Endothelial cell of umbilical vein (primary cell): Measurements from ENCODE around the gene CCM2. TPM values are rescaled to one million over a fixed set of nuclear protein-coding genes. Genes with fewer than 3 reads are reported as not detected.

Source experiments
- BruUV-seq: library from RNA; stranded (reverse); fragments of 400-500 nt; replicated peaks from 2 replicates; lab custom pipeline; 2021; lab: Mats Ljungman, UMichigan
- CTCF ChIA-PET: fragments of 300-600, 350-600 bp; sonication (Branson Sonifier 250); formaldehyde crosslinking; loops from one replicate; lab custom pipeline; 2021; ENCODE audit warnings: antibody characterized with exemption, inconsistent platforms; lab: Charles Lee
- POLR2A ChIA-PET: fragments of 300-600, 350-600 bp; sonication (Branson Sonifier 250); formaldehyde crosslinking; loops from one replicate; lab custom pipeline; 2021; ENCODE audit warnings: antibody characterized with exemption, inconsistent platforms; lab: Charles Lee
- DNase-seq: peaks from one replicate; pipeline ENCODE4 v3.0.0-alpha.2; 2011; ENCODE audit warnings: low read depth, low spot score
- FAIRE-seq: peaks from 2 replicates; lab custom pipeline; 2011; peaks lifted over from hg19 to GRCh38; lab: Jason Lieb, UNC
- H2AFZ ChIP-seq: 2 replicates; pipeline ENCODE4 v1.6.0; 2012; ENCODE audit warnings: low read depth, low read length, control low read depth, inconsistent platforms
- H3K27ac ChIP-seq: 2 replicates; pipeline ENCODE4 v1.5.1; 2011; ENCODE audit warnings: low read depth, mild to moderate bottlenecking, control low read depth, low read length, moderate library complexity; ENCODE audit not compliant: insufficient read depth
- H3K27me3 ChIP-seq, 2 experiments: 2 replicates each; pipeline versions ENCODE4 v1.6.0 to v1.6.1; 2011; ENCODE audit warnings: low read length in 2 of 2, mixed read lengths in 1 of 2; ENCODE audit not compliant: control insufficient read depth in 2 of 2, insufficient read depth in 2 of 2
- H3K36me3 ChIP-seq, 2 experiments: 2 replicates in 1 of 2; 3 replicates in 1 of 2; pipeline ENCODE4 v1.5.1; 2011; ENCODE audit warnings: low read length in 2 of 2, mild to moderate bottlenecking in 1 of 2, moderate library complexity in 1 of 2; ENCODE audit not compliant: control insufficient read depth in 2 of 2, insufficient read depth in 2 of 2; ENCODE audit errors: extremely low read depth in 1 of 2
- H3K4me1 ChIP-seq: 3 replicates; pipeline ENCODE4 v1.5.1; 2011; ENCODE audit warnings: mild to moderate bottlenecking, low read length; ENCODE audit not compliant: control insufficient read depth, insufficient read depth; ENCODE audit errors: extremely low read depth
- H3K4me2 ChIP-seq: 2 replicates; pipeline ENCODE4 v1.6.1; 2011; ENCODE audit warnings: low read length, control low read depth, mixed read lengths; ENCODE audit not compliant: insufficient read depth
- H3K4me3 ChIP-seq, 3 experiments: fragments of 200-600 bp in 1 of 3; sonication (generic), shearing (Covaris generic) in 1 of 3; replicated peaks in 1 of 3; 2 replicates each; pipeline ENCODE4 v1.5.1; 2011 to 2016; ENCODE audit warnings: control low read depth in 3 of 3, low read length in 3 of 3, mild to moderate bottlenecking in 2 of 3, inconsistent platforms in 1 of 3, low read depth in 1 of 3, moderate library complexity in 1 of 3; ENCODE audit not compliant: insufficient read depth in 1 of 3
- H3K79me2 ChIP-seq: 2 replicates; pipeline ENCODE4 v1.6.0; 2012; ENCODE audit warnings: low read length, inconsistent platforms; ENCODE audit not compliant: control insufficient read depth, insufficient read depth
- H3K9ac ChIP-seq: replicated peaks from 2 replicates; pipeline ENCODE3; 2011; ENCODE audit warnings: low read length, control low read depth; ENCODE audit not compliant: insufficient read depth; ENCODE audit errors: extremely low read depth
- H3K9me1 ChIP-seq: replicated peaks from 3 replicates; pipeline ENCODE4 v1.6.0; 2011; ENCODE audit warnings: mild to moderate bottlenecking, low read length; ENCODE audit not compliant: control insufficient read depth, insufficient read depth; ENCODE audit errors: extremely low read depth
- H3K9me3 ChIP-seq: replicated peaks from 2 replicates; pipeline ENCODE4 v1.5.1; 2012; ENCODE audit warnings: low read length, inconsistent platforms; ENCODE audit not compliant: control insufficient read depth, insufficient read depth
- H4K20me1 ChIP-seq: replicated peaks from 2 replicates; pipeline ENCODE3; 2011; ENCODE audit warnings: mild to moderate bottlenecking, low read length; ENCODE audit not compliant: control insufficient read depth, insufficient read depth; ENCODE audit errors: extremely low read depth
- CTCF ChIP-seq, 2 donors: IDR thresholded peaks; 1 replicate in 1 of 2; 2 replicates in 1 of 2; pipeline ENCODE4 v1.5.1; 2011; ENCODE audit warnings: low read length in 2 of 2, mild to moderate bottlenecking in 2 of 2, moderate library complexity in 2 of 2, control low read depth in 1 of 2, inconsistent platforms in 1 of 2, low read depth in 1 of 2; ENCODE audit not compliant: insufficient read depth in 1 of 2; ENCODE audit errors: extremely low read depth in 1 of 2
- EZH2 ChIP-seq: IDR thresholded peaks from 2 replicates; pipeline ENCODE4 v1.6.1; 2012; ENCODE audit warnings: borderline replicate concordance, low read depth, mild to moderate bottlenecking, moderate library complexity, low read length, inconsistent platforms; ENCODE audit not compliant: severe bottlenecking
- FOS ChIP-seq: IDR thresholded peaks from 2 replicates; pipeline ENCODE4 v1.6.1; 2011; ENCODE audit warnings: mild to moderate bottlenecking, low read length, moderate library complexity, borderline replicate concordance; ENCODE audit not compliant: insufficient read depth
- GATA2 ChIP-seq: IDR thresholded peaks from 2 replicates; pipeline ENCODE4 v1.7.0; 2011; ENCODE audit warnings: low read depth, mild to moderate bottlenecking, moderate library complexity, mixed read lengths, low read length; ENCODE audit not compliant: insufficient read length, insufficient read depth
- JUN ChIP-seq: IDR thresholded peaks from 2 replicates; pipeline ENCODE4 v1.6.1; 2011; ENCODE audit warnings: borderline replicate concordance, low read depth; ENCODE audit not compliant: insufficient read length, insufficient read depth
- MAX ChIP-seq: IDR thresholded peaks from 2 replicates; pipeline ENCODE4 v1.6.1; 2011; ENCODE audit not compliant: insufficient read depth, insufficient read length
- MYC ChIP-seq: IDR thresholded peaks from one replicate; pipeline ENCODE4 v1.6.1; 2011; ENCODE audit warnings: mild to moderate bottlenecking, low read depth, low read length
- POLR2A ChIP-seq: IDR thresholded peaks from 2 replicates; pipeline ENCODE4 v1.6.1; 2012; ENCODE audit warnings: low read depth, mild to moderate bottlenecking, control low read depth, low read length
- POLR2AphosphoS5 ChIP-seq: IDR thresholded peaks from 2 replicates; pipeline ENCODE4 v1.6.1; 2012; ENCODE audit warnings: low read depth, mild to moderate bottlenecking, control low read depth, low read length, moderate library complexity; ENCODE audit not compliant: insufficient read depth
- dilution Hi-C: fragments of 300-500 bp; cut with MboI; formaldehyde crosslinking; loops from one replicate; pipeline ENCODE4 v1.15.0; 2019; ENCODE audit warnings: low sequenced_read_pairs; ENCODE audit not compliant: extremely low pct_ligation_motif_present
- intact Hi-C: fragments of 100-400 bp; cut with micrococcal nuclease; formaldehyde crosslinking; loops from one replicate; pipeline ENCODE4 v1.10.0; 2022
- polyA plus RNA-seq, 4 experiments: library from polyadenylated mRNA; depleted of rRNA in 3 of 4; stranded (reverse) in 3 of 4; unstranded in 1 of 4; fragments of >200 nt; gene quantifications; 2 replicates each; pipeline versions ENCODE4 v1.2.1 to v1.2.3, GENCODE V29; 2011 to 2012; ENCODE audit warnings: missing spikeins in 1 of 4
- total RNA-seq: library from RNA; stranded (reverse); gene quantifications from 2 replicates; pipeline ENCODE4 v1.2.3, GENCODE V29; 2021

CCM2 gene
- total and polyA plus RNA-seq, 2 donors (not counting 3 experiments of a cell fraction or from before 2014, with no cell fraction given): 66.1 to 70.4 TPM

- H2AFZ ChIP-seq: no peak overlapping the region
- intact Hi-C loops (loop anchor here (5.0 kb wide), 1 partner anchor 103 kb away; no protein-coding TSS in a partner anchor), dilution Hi-C loops (no loop called here)
- H3K9ac ChIP-seq: no peak overlapping the region
- no peak overlapping the region for H3K27ac ChIP-seq
- TF ChIP-seq POLR2A (no peak), POLR2AphosphoS5 (no peak), GATA2 (no peak), JUN (no peak), FOS (no peak), MYC (no peak), MAX (no peak), EZH2 (no peak), CTCF (IDR thresholded peaks at IDR 0.05; ENCODE audit: extremely low read depth in 1 of 2, insufficient read depth in 1 of 2, low read depth in 1 of 2, low read length in 2 of 2) (no peak)
- H3K79me2 ChIP-seq: no peaks in the 10 kb centered on the region
- peaks cover 4 to 40% of the 10 kb centered on the region in 2 experiments for H3K36me3 ChIP-seq
- no peaks in the 10 kb centered on the region for H3K4me1 ChIP-seq
- H4K20me1 ChIP-seq: no peaks in the 10 kb centered on the region
- POLR2A ChIA-PET: no interaction called here
- H3K4me2 ChIP-seq: no peak overlapping the region
- CTCF ChIA-PET: interaction anchor here (1.0 kb wide), 1 partner anchor 101 kb away, joined by 3 read pairs; no protein-coding TSS in a partner anchor
- no peaks in the 10 kb centered on the region for H3K9me3 ChIP-seq
- no peaks in the 10 kb centered on the region for H3K27me3 ChIP-seq
- no peaks in the 10 kb centered on the region for H3K9me1 ChIP-seq
- FAIRE-seq: no peak
- no TSS peak for BruUV-seq
- no peak for DNase-seq
- no peak overlapping the region for H3K4me3 ChIP-seq
These were observed 75.3 kb downstream of the CCM2 start for GRCh38 chr7:45075355-45075644.
